K562 (cell line): ENCODE measurements around the gene HS3ST2. TPM values are rescaled to one million over a fixed set of nuclear protein-coding genes. Genes with fewer than 3 reads are reported as not detected.

Experiments
- ATAC-seq: fragments of 200-7000 bp; cut with Tn5 transposase; 3 replicates; pipeline ENCODE4 v1.9.1; 2020; ENCODE audit warnings: moderate library complexity
- BruUV-seq: library from RNA; stranded (reverse); fragments of 400-500 nt; replicated peaks from 2 replicates; lab custom pipeline; 2021; lab: Mats Ljungman, UMichigan
- CTCF ChIA-PET: fragments of 300-600 bp; formaldehyde crosslinking; extraction: SDS; loops from one replicate; lab custom pipeline; 2021; ENCODE audit warnings: low intra/inter-chr PET ratio; lab: Yijun Ruan, JAX
- POLR2A ChIA-PET: fragments of 300-600, 350-650 bp; sonication (Branson Sonifier 250); formaldehyde crosslinking; extraction: SDS; loops from one replicate; lab custom pipeline; 2021; ENCODE audit warnings: antibody characterized with exemption, inconsistent platforms; lab: Yijun Ruan, JAX
- DNase-seq, 4 experiments: peaks; one replicate each; pipeline versions ENCODE4 v3.0.0 to v3.0.0-alpha.2; 2011 to 2018; ENCODE audit warnings: low spot score in 3 of 4, mixed read lengths in 3 of 4; ENCODE audit errors: extremely low read depth in 1 of 4
- FAIRE-seq: peaks from 2 replicates; lab custom pipeline; 2011; peaks lifted over from hg19 to GRCh38; lab: Jason Lieb, UNC
- H2AFZ ChIP-seq: 2 replicates; pipeline ENCODE4 v1.6.0; 2011; ENCODE audit warnings: low read depth, low read length, control low read depth, inconsistent platforms
- H3K27ac ChIP-seq: fragments of 200-600 bp; 3 replicates; pipeline ENCODE4 v1.8.0; 2011; ENCODE audit warnings: low read depth, mild to moderate bottlenecking, control low read depth, inconsistent platforms, low read length, moderate library complexity, mixed read lengths; ENCODE audit errors: extremely low read depth
- H3K27me3 ChIP-seq, 2 experiments: fragments of 300-600 bp in 1 of 2; 2 replicates in 1 of 2; 3 replicates in 1 of 2; pipeline versions ENCODE4 v1.6.0 to v1.8.0; 2011; ENCODE audit warnings: inconsistent platforms in 2 of 2, low read length in 2 of 2, mild to moderate bottlenecking in 1 of 2, mixed read lengths in 1 of 2, moderate library complexity in 1 of 2; ENCODE audit not compliant: control insufficient read depth in 2 of 2, insufficient read depth in 2 of 2
- H3K36me3 ChIP-seq: fragments of 300-600 bp; 3 replicates; pipeline ENCODE4 v1.8.0; 2011; ENCODE audit warnings: mild to moderate bottlenecking, low read length, inconsistent platforms; ENCODE audit not compliant: control insufficient read depth, insufficient read depth
- H3K4me1 ChIP-seq, 2 experiments: fragments of 200-600 bp in 1 of 2; replicated peaks in 1 of 2; 2 replicates in 1 of 2; 3 replicates in 1 of 2; pipeline versions ENCODE4 v1.5.1 to v1.8.0; 2011; ENCODE audit warnings: inconsistent platforms in 2 of 2, low read length in 2 of 2, mild to moderate bottlenecking in 1 of 2, mixed read lengths in 1 of 2, moderate library complexity in 1 of 2; ENCODE audit not compliant: control insufficient read depth in 2 of 2, insufficient read depth in 2 of 2
- H3K4me2 ChIP-seq: 2 replicates; pipeline ENCODE4 v1.6.1; 2011; ENCODE audit warnings: low read length, control low read depth, inconsistent platforms, mixed read lengths; ENCODE audit not compliant: insufficient read depth
- H3K4me3 ChIP-seq: fragments of 200-600 bp; sonication (generic), shearing (Covaris generic); 2 replicates; pipeline ENCODE4 v1.5.1; 2016; ENCODE audit warnings: control low read depth, inconsistent platforms
- H3K79me2 ChIP-seq: fragments of 200-600 bp; 3 replicates; pipeline ENCODE4 v1.8.0; 2011; ENCODE audit warnings: low read length, inconsistent platforms; ENCODE audit not compliant: control insufficient read depth, insufficient read depth
- H3K9ac ChIP-seq, 2 experiments: 2 replicates each; pipeline versions ENCODE4 v1.6.0 to v1.6.1; 2011; ENCODE audit warnings: low read depth in 2 of 2, low read length in 2 of 2, control low read depth in 1 of 2, inconsistent platforms in 1 of 2, mild to moderate bottlenecking in 1 of 2, mixed read lengths in 1 of 2; ENCODE audit not compliant: insufficient read depth in 1 of 2
- H3K9me1 ChIP-seq: one replicate; pipeline ENCODE4 v1.6.0; 2011; ENCODE audit warnings: inconsistent platforms, mild to moderate bottlenecking, low read length, moderate library complexity; ENCODE audit not compliant: control insufficient read depth, insufficient read depth
- H3K9me3 ChIP-seq: replicated peaks from 2 replicates; pipeline ENCODE4 v1.5.1; 2011; ENCODE audit warnings: low read depth, low read length, inconsistent platforms; ENCODE audit not compliant: control insufficient read depth, insufficient read depth
- H4K20me1 ChIP-seq: replicated peaks from 2 replicates; pipeline ENCODE4 v1.6.1; 2011; ENCODE audit warnings: low read length, inconsistent platforms, mixed read lengths; ENCODE audit not compliant: control insufficient read depth, insufficient read depth
- EGR1 ChIP-seq: fragments of 450-650 bp; conservative IDR thresholded peaks from 2 replicates; pipeline ENCODE4 v1.6.1; 2017; ENCODE audit warnings: mild to moderate bottlenecking
- FOXA3 ChIP-seq, 2 experiments: fragments of 450-650 bp in 1 of 2; sonication (generic) in 1 of 2; formaldehyde crosslinking; IDR thresholded peaks in 1 of 2; conservative IDR thresholded peaks in 1 of 2; 2 replicates each; pipeline versions ENCODE4 v1.4.0 to v1.8.0; 2020 to 2022; ENCODE audit warnings: mild to moderate bottlenecking in 2 of 2, missing genetic modification reagents in 1 of 2
- FOXP1 ChIP-seq: sonication (generic); formaldehyde crosslinking; IDR thresholded peaks from 2 replicates; pipeline ENCODE4 v1.8.0; 2022; ENCODE audit warnings: mild to moderate bottlenecking, missing genetic modification reagents
- MEIS2 ChIP-seq: fragments of 450-650 bp; IDR thresholded peaks from 2 replicates; pipeline ENCODE4 v1.6.1; 2014; ENCODE audit warnings: mild to moderate bottlenecking; ENCODE audit not compliant: partially characterized antibody
- PHF8 ChIP-seq: fragments of 200-600 bp; sonication (generic); IDR thresholded peaks from 2 replicates; pipeline ENCODE4 v1.6.1; 2012; ENCODE audit warnings: mixed run types, mild to moderate bottlenecking, inconsistent platforms, low read length, moderate library complexity, borderline replicate concordance
- POLR2AphosphoS2 ChIP-seq: IDR thresholded peaks from 2 replicates; pipeline ENCODE4 v1.6.1; 2012; ENCODE audit warnings: low read length, improper control_type of control experiment
- SETDB1 ChIP-seq: IDR thresholded peaks from one replicate; pipeline ENCODE4 v1.6.1; 2012; ENCODE audit warnings: low read length, control low read depth, inconsistent platforms
- SMARCB1 ChIP-seq: IDR thresholded peaks from 2 replicates; pipeline ENCODE4 v1.6.1; 2011; ENCODE audit warnings: improper control_type of control experiment, low read depth; ENCODE audit not compliant: insufficient read length
- THRAP3 ChIP-seq: fragments of 450-650 bp; IDR thresholded peaks from 2 replicates; pipeline ENCODE4 v1.6.1; 2016; ENCODE audit warnings: mild to moderate bottlenecking, inconsistent platforms, borderline replicate concordance
- ZNF354B ChIP-seq: fragments of 250-450 bp; sonication (Bioruptor Pico); IDR thresholded peaks from 2 replicates; pipeline ENCODE4 v1.4.0; 2020
- ZNF785 ChIP-seq: fragments of 250-450 bp; sonication (Bioruptor Pico); IDR thresholded peaks from 2 replicates; pipeline ENCODE4 v1.4.0; 2020; ENCODE audit warnings: mild to moderate bottlenecking
- WGBS: fragments of 100-300 bp; shearing (Covaris generic); methylation state at CpG from one replicate; pipeline ENCODE4 v1.1.6; 2016; ENCODE audit warnings: low coverage, mixed read lengths; ENCODE audit not compliant: insufficient coverage; ENCODE audit errors: missing lambda C conversion rate; 5-methylcytosine and 5-hydroxymethylcytosine counted together
- in situ Hi-C: fragments of 300-500 bp; cut with MboI; formaldehyde crosslinking; loops from 4 replicates; pipeline ENCODE4 v1.15.0; 2018; ENCODE audit warnings: inconsistent platforms, mixed read lengths
- intact Hi-C: fragments of 100-400 bp; cut with micrococcal nuclease; formaldehyde crosslinking; loops from 2 replicates; pipeline ENCODE4 v1.14.2; 2022
- polyA plus RNA-seq, 8 experiments: library from polyadenylated mRNA; depleted of rRNA in 4 of 8; stranded (reverse) in 5 of 8; unstranded in 3 of 8; fragments of >200 nt; fragmentation: Nextera tagmentation in 2 of 8; fragmentation: Illumina TruSeq in 1 of 8; extraction: Ambion mirVana in 2 of 8; extraction: Trizol in 1 of 8; gene quantifications; 2 replicates each; pipeline versions ENCODE4 v1.2.1 to v1.2.3, GENCODE V29; 2011 to 2014; ENCODE audit warnings: inconsistent platforms in 1 of 8, missing spikeins in 1 of 8
- total RNA-seq, 7 experiments: library from RNA; depleted of rRNA in 6 of 7; stranded (reverse); fragments of >200 nt in 6 of 7; fragmentation: Illumina TruSeq in 2 of 7; extraction: Trizol in 2 of 7; gene quantifications; 2 replicates each; pipeline versions ENCODE4 v1.2.1 to v1.2.3, GENCODE V29; 2011 to 2021; ENCODE audit warnings: low replicate concordance in 1 of 7
- TF ChIP-seq, protein P1 (sequence below): fragments of 450-650 bp; IDR thresholded peaks from 2 replicates; pipeline ENCODE4 v1.6.1; 2014; ENCODE audit warnings: low read depth, mild to moderate bottlenecking, moderate library complexity, borderline replicate concordance
- TF ChIP-seq, protein P2 (sequence below): fragments of 250-450 bp; sonication (Bioruptor Pico); IDR thresholded peaks from 2 replicates; pipeline ENCODE4 v1.4.0; 2020; ENCODE audit warnings: mild to moderate bottlenecking, moderate library complexity, borderline replicate concordance

Gene HS3ST2
- total and polyA plus RNA-seq, 9 of the 15 experiments (the other 6 are each of a cell fraction or from before 2014, with no cell fraction given): not detected

DNA sequence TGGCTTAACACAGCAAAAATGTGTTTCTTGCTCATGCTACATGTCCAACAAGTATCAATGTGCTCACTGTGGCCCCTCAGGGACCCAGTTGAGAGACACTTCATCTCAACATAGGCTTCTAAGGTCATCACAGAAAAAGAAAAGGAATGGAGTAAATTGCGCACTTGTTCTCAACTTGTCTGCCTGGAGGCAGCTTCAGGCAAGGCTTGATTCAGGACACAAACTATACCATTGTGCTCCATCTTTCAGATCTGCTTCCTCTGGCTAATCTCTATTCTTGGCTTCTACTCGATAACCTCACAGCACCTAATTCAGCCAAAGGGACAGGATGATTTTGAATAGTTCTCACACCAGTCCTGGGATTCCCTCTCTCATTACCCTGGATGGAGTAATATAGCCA, 35.6 kb downstream of the HS3ST2 start:
- TF ChIP-seq, protein P1, sequence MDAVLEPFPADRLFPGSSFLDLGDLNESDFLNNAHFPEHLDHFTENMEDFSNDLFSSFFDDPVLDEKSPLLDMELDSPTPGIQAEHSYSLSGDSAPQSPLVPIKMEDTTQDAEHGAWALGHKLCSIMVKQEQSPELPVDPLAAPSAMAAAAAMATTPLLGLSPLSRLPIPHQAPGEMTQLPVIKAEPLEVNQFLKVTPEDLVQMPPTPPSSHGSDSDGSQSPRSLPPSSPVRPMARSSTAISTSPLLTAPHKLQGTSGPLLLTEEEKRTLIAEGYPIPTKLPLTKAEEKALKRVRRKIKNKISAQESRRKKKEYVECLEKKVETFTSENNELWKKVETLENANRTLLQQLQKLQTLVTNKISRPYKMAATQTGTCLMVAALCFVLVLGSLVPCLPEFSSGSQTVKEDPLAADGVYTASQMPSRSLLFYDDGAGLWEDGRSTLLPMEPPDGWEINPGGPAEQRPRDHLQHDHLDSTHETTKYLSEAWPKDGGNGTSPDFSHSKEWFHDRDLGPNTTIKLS: no peak
- TF ChIP-seq SMARCB1 (no peak), ZNF354B (CRISPR knock-in tag) (no peak), MEIS2 (no peak), PHF8 (no peak), ZNF785 (CRISPR knock-in tag) (no peak), FOXP1 (CRISPR knock-in tag) (no peak), FOXA3 (CRISPR knock-in tag; conservative IDR thresholded peaks at IDR 0.05 in 1 of 2, IDR thresholded peaks at IDR 0.05 in 1 of 2) (no peak), POLR2AphosphoS2 (no peak), EGR1 (no peak), SETDB1 (no peak), THRAP3 (no peak)
- TF ChIP-seq, protein P2, sequence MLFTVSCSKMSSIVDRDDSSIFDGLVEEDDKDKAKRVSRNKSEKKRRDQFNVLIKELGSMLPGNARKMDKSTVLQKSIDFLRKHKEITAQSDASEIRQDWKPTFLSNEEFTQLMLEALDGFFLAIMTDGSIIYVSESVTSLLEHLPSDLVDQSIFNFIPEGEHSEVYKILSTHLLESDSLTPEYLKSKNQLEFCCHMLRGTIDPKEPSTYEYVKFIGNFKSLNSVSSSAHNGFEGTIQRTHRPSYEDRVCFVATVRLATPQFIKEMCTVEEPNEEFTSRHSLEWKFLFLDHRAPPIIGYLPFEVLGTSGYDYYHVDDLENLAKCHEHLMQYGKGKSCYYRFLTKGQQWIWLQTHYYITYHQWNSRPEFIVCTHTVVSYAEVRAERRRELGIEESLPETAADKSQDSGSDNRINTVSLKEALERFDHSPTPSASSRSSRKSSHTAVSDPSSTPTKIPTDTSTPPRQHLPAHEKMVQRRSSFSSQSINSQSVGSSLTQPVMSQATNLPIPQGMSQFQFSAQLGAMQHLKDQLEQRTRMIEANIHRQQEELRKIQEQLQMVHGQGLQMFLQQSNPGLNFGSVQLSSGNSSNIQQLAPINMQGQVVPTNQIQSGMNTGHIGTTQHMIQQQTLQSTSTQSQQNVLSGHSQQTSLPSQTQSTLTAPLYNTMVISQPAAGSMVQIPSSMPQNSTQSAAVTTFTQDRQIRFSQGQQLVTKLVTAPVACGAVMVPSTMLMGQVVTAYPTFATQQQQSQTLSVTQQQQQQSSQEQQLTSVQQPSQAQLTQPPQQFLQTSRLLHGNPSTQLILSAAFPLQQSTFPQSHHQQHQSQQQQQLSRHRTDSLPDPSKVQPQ (CRISPR knock-in tag): no peak
- TF ChIP-seq, all 486 proteins: peak for 0
- POLR2A ChIA-PET: interaction anchor here (1.4 kb wide), 1 partner anchor 8 kb away, joined by 3 read pairs; no protein-coding TSS in a partner anchor
- in situ Hi-C loops: no loop called here
- H2AFZ ChIP-seq: no peak overlapping the region
- no peaks in the 10 kb centered on the region for H3K79me2 ChIP-seq
- H3K9me1 ChIP-seq: no peaks in the 10 kb centered on the region
- 0% methylated on average over 2 of the region's 2 CpGs for WGBS
- H3K27ac ChIP-seq: no peak overlapping the region
- H3K4me1 ChIP-seq: no peaks in the 10 kb centered on the region
- H3K4me2 ChIP-seq: no peak overlapping the region
- no peaks in the 10 kb centered on the region for H3K9me3 ChIP-seq
- H3K9ac ChIP-seq: no peak overlapping the region
- no peaks in the 10 kb centered on the region for H4K20me1 ChIP-seq
- no peaks in the 10 kb centered on the region for H3K36me3 ChIP-seq
- DNase-seq: no peak
- no TSS peak for BruUV-seq
- no peak for ATAC-seq
- no peak overlapping the region for H3K4me3 ChIP-seq
- CTCF ChIA-PET: no interaction called here
- H3K27me3 ChIP-seq: peaks cover 0 to 5% of the 10 kb centered on the region in 2 experiments; a peak in 3 of 5 replicates
- intact Hi-C loops: no loop called here
- FAIRE-seq: no peak
